ENCODE measurements around the gene ANKS1B. TPM values are rescaled to one million over a fixed set of nuclear protein-coding genes. Genes with fewer than 3 reads are reported as not detected.

ANKS1B gene
- total RNA-seq, 1 donor from 2014 or later: not detected

- DNase-seq: no peak
These were observed 1288.6 kb downstream of the ANKS1B start for GRCh38 chr12:98696036-98696646.

GRCh38 chr12:98691351-98691750 is 1293.4 kb downstream of the ANKS1B start:
- DNase-seq: no peak

- DNase-seq: no peak
These were observed 1298.1 kb downstream of the ANKS1B start for GRCh38 chr12:98686603-98687002.

Other genes with a start within 250 kb of the ANKS1B start
- gene BLTP3B, start 157.9 kb upstream of the ANKS1B start, total RNA-seq: 16.2 and 18.1 TPM in 2 replicates
- 12.8 and 26.0 TPM in 2 replicates for gene ACTR6, start 215.9 kb upstream of the ANKS1B start, total RNA-seq

Measured in dermis blood vessel endothelial cell (primary cell).